Neuron (in vitro differentiated cells): ENCODE measurements around the gene DOCK7.
"Not testable (repeated sequence)": the region's sequence is repeated elsewhere in the genome, so short reads cannot be mapped to it uniquely, and the experiment has no call there.

ENCODE experiments used
- H2AFZ ChIP-seq: one replicate; pipeline ENCODE4 v1.6.1; 2013; ENCODE audit warnings: low read depth, mild to moderate bottlenecking, inconsistent platforms, low read length, moderate library complexity
- H3K27me3 ChIP-seq: one replicate; pipeline ENCODE4 v1.6.1; 2013; ENCODE audit warnings: low read length; ENCODE audit not compliant: insufficient read depth
- H3K36me3 ChIP-seq: one replicate; pipeline ENCODE4 v1.6.1; 2013; ENCODE audit warnings: low read length; ENCODE audit not compliant: insufficient read depth
- H3K4me1 ChIP-seq: one replicate; pipeline ENCODE4 v1.6.1; 2013; ENCODE audit warnings: low read length; ENCODE audit not compliant: insufficient read depth
- H3K4me3 ChIP-seq: 2 replicates; pipeline ENCODE4 v1.5.1; 2013; ENCODE audit warnings: mild to moderate bottlenecking, low read length, moderate library complexity
- H3K9me3 ChIP-seq: one replicate; pipeline ENCODE4 v1.6.1; 2013; ENCODE audit warnings: low read length

DOCK7 gene

GRCh38 chr1:62718400-62718799 lies 30.2 kb upstream of the DOCK7 start:
- not testable (repeated sequence) for H3K9me3 ChIP-seq, H3K27me3 ChIP-seq, H2AFZ ChIP-seq, H3K4me3 ChIP-seq, H3K36me3 ChIP-seq
- peaks cover 12% of the 10 kb centered on the region for H3K4me1 ChIP-seq

DNA sequence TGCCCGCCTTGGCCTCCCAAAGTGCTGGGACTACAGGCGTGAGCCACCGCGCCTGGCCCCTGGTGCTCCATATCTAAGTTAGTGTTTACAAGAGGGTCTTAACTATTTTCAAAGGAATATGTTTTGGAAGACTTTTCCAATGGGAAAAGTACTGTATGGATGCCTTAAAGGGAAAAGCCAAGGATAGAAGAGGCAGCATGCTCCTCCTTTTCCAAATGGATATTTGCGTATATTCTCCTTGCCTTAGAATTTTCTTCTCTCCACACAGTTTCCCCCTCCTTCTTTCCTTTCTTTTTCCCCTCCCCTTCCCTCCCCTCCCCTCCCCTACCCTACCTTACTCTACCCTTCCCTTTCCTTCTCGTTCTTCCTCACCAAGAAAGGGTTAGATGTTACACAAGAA lies 29.3 kb upstream of the DOCK7 start:
- Histone ChIP-seq H3K4me1 (peaks cover 12% of the 10 kb centered on the region), H3K27me3 (no peaks in the 10 kb centered on the region), H3K9me3 (no peaks in the 10 kb centered on the region), H3K4me3 (no peak overlapping the region), H2AFZ (no peak overlapping the region), H3K36me3 (no peaks in the 10 kb centered on the region)

GRCh38 chr1:62716397-62716796 lies 28.2 kb upstream of the DOCK7 start:
- Histone ChIP-seq H2AFZ (no peak overlapping the region), H3K4me1 (peaks cover 11% of the 10 kb centered on the region), H3K36me3 (no peaks in the 10 kb centered on the region), H3K4me3 (no peak overlapping the region), H3K27me3 (no peaks in the 10 kb centered on the region), H3K9me3 (no peaks in the 10 kb centered on the region)

- Histone ChIP-seq H3K4me1 (no peaks in the 10 kb centered on the region), H2AFZ (no peak overlapping the region), H3K36me3 (no peaks in the 10 kb centered on the region), H3K9me3 (no peaks in the 10 kb centered on the region), H3K27me3 (no peaks in the 10 kb centered on the region), H3K4me3 (no peak overlapping the region)
These were observed 24.4 kb upstream of the DOCK7 start for GRCh38 chr1:62712336-62713243.

- Histone ChIP-seq H3K4me1 (no peaks in the 10 kb centered on the region), H3K4me3 (no peak overlapping the region), H3K9me3 (peaks cover 4% of the 10 kb centered on the region), H2AFZ (no peak overlapping the region), H3K36me3 (no peaks in the 10 kb centered on the region), H3K27me3 (no peaks in the 10 kb centered on the region)
These were observed 19.5 kb upstream of the DOCK7 start for GRCh38 chr1:62707744-62708120.

DNA sequence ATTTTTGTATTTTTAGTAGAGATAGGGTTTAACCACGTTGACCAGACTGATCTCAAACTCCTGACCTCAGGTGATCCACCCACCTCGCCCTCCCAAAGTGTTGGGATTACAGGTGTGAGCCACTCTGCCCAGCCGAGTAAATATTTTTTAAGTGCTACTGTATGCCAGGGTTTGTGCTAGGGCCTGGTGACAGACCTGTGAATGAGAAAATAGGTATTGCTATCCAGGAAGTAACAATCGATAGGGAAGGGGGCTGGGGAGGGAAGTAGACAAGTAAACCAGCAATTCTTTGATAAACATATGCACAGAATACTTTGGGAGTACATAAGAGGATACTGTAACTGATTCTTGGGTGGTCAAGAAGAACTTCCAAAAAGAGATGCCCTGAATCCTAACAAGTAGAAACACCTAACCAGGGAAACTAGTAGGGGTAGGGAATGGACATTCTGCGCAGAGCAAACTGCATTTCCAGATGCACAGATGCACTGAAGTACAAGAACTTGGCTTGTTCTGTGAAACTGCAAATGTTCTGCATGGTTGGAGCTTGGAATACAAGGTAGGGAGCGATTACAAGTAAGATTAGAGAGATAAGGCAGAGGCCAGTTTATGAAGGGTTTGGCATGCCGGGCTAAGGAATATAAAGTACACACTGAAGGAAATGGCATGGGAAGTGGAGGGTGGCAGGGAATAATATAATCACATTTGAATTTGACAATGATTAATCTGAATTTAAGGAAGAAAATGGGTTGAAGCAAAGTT lies 19.0 kb upstream of the DOCK7 start:
- peaks cover 4% of the 10 kb centered on the region for H3K9me3 ChIP-seq
- no peaks in the 10 kb centered on the region for H3K27me3 ChIP-seq
- H3K36me3 ChIP-seq, result no peaks in the 10 kb centered on the region
- no peak overlapping the region for H2AFZ ChIP-seq
- H3K4me3 ChIP-seq, result no peak overlapping the region
- no peaks in the 10 kb centered on the region for H3K4me1 ChIP-seq

GRCh38 chr1:62698161-62698560 lies 10.0 kb upstream of the DOCK7 start:
- H3K9me3 ChIP-seq, result not testable (repeated sequence)

GRCh38 chr1:62694479-62694878 lies 6.3 kb upstream of the DOCK7 start:
- not testable (repeated sequence) for H2AFZ ChIP-seq, H3K27me3 ChIP-seq, H3K4me3 ChIP-seq, H3K9me3 ChIP-seq, H3K36me3 ChIP-seq
- H3K4me1 ChIP-seq, result peaks cover 17% of the 10 kb centered on the region

More at GRCh38 chr1:62698161-62698560, 10.0 kb upstream of the DOCK7 start:
- not testable (repeated sequence) for H3K4me1 ChIP-seq, H2AFZ ChIP-seq, H3K36me3 ChIP-seq, H3K4me3 ChIP-seq, H3K27me3 ChIP-seq

DNA sequence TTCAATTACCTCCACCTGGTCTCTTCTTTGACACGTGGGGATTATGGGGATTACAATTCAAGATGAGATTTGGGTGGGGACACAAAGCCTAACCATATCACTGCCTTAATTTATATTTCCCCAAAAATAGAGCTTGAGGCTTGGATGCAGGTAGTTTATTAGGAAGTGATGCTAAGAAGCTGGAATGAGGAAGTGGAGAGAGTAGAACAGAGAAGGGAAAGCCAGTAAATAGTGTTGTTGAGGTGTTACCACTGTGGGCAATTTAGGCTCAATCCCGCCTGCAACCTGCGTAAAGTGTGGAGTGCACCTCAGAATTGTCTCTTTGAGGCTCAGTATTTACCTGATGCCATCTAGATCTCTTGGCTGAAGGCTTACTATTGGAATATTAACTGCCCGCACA lies 4.9 kb upstream of the DOCK7 start:
- Histone ChIP-seq H3K9me3 (peaks cover 1% of the 10 kb centered on the region), H3K4me3 (no peak overlapping the region), H2AFZ (no peak overlapping the region), H3K4me1 (peaks cover 21% of the 10 kb centered on the region), H3K36me3 (peaks cover 5% of the 10 kb centered on the region), H3K27me3 (no peaks in the 10 kb centered on the region)

GRCh38 chr1:62691062-62691844 lies 3.1 kb upstream of the DOCK7 start:
- no peak overlapping the region for H2AFZ ChIP-seq
- H3K9me3 ChIP-seq, result peaks cover 1% of the 10 kb centered on the region
- H3K4me1 ChIP-seq, result peaks cover 24% of the 10 kb centered on the region
- H3K27me3 ChIP-seq, result no peaks in the 10 kb centered on the region
- no peak overlapping the region for H3K4me3 ChIP-seq
- H3K36me3 ChIP-seq, result peaks cover 5% of the 10 kb centered on the region

DNA sequence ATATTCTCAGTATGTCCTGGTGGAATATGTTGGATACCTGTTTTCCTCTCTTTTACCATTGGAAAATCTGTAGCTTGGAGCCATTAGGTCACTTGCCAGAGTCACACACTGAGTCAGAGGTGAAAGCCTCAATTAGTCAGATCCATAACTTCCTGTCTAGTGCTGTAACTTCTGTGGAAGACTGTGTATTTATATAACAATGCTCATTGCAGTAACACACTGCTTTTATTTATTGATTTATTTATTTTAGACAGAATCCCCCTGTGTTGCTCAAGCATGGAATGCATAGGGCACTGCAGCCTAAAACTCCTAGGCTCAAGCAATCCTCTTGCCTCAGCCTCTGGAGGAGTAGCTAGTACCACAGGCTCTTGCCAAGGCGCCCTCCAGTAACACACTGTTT lies 1.3 kb upstream of the DOCK7 start:
- no peak overlapping the region for H2AFZ ChIP-seq
- H3K36me3 ChIP-seq, result peaks cover 7% of the 10 kb centered on the region
- no peaks in the 10 kb centered on the region for H3K27me3 ChIP-seq
- H3K9me3 ChIP-seq, result peaks cover 1% of the 10 kb centered on the region
- peak overlapping the region; percentile 90 for H3K4me3 ChIP-seq
- H3K4me1 ChIP-seq, result peaks cover 34% of the 10 kb centered on the region

DNA sequence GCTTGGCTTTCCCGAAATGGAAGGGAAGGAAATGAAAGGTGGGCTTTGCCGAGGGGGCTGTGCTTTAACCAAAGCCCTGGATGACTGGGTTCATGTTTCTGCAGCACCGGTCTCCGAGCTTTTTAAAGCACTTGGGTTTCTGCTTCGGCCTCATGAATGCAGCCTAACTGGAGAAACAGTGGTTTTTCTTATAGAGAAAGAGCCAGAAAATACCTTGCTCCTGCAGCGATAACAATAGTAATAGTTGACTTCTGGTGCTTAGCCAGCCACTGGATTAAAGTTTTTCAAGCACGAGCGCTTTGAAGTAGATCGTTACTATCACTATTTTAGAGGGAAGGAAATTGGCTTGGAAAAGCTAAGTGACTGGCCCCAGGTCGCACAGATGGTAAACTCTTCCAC lies 500 bp upstream of the DOCK7 start:
- Histone ChIP-seq H3K4me3 (peak overlapping the region; percentile 90), H3K36me3 (peaks cover 7% of the 10 kb centered on the region), H2AFZ (peak overlapping the region; percentile 83), H3K9me3 (peaks cover 1% of the 10 kb centered on the region), H3K27me3 (no peaks in the 10 kb centered on the region), H3K4me1 (peaks cover 34% of the 10 kb centered on the region)

GRCh38 chr1:62687421-62687902 lies 724 bp downstream of the DOCK7 start:
- Histone ChIP-seq H3K9me3 (no peaks in the 10 kb centered on the region), H3K4me1 (peaks cover 34% of the 10 kb centered on the region), H3K27me3 (no peaks in the 10 kb centered on the region), H3K36me3 (peaks cover 8% of the 10 kb centered on the region), H3K4me3 (peak overlapping the region; percentile 90), H2AFZ (peak overlapping the region; percentile 83)
